ENCODE measurements around the gene TMEM225.
"Not testable (repeated sequence)": the region's sequence is repeated elsewhere in the genome, so short reads cannot be mapped to it uniquely, and the experiment has no call there.

TMEM225 gene

GRCh38 chr11:123885570-123885969 lies at the start of gene TMEM225:
TSS of gene TMEM225 (minus strand) at chr11:123885670. CDS start at chr11:123885425, 245 bp downstream.
- DNase-seq (ENCODE audit: low read depth in 2 of 3, low spot score in 2 of 3): no peak

DNA sequence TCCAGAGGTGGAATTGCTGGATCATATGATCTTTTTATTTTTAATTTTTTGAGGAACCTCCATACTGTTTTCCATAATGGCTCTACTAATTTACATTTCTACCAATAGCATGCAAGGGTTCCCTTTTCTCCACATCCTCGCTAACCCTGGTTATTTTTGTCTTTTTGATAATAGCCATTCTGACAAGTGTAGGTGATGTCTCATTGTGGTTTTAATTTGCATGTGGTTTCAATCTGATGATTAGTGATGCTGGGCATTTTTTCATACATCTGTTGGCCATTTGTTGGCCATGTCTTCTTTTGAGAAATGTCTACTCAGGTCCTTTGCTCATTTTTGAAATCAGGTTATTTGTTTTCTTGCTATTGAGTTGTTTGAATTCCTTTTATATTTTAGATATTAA lies 38.6 kb upstream of the TMEM225 start:
- no peak for DNase-seq (ENCODE audit: low read depth in 2 of 3, low spot score in 2 of 3)

DNA sequence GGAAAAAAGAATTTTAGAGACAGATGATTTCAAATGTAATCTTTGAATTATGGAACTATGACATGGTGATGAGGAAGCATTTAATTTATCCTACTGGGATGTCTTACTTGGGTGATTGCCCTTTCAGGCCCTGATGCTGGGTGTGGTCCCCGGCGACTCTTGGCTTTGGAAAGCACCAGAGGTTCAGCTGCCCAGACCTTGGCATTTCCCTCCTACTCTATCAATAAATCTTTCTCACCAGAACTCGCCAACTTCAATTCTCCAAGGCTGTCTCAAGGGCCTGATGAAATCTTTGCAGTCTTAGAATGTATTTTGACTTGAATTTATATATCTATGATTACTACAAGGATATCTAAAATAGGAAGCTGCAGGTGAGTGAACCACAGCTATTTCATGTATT lies 35.5 kb upstream of the TMEM225 start:
- DNase-seq (ENCODE audit: low read depth in 2 of 3, low spot score in 2 of 3): no peak

- no peak for DNase-seq (ENCODE audit: low read depth in 2 of 3, low spot score in 2 of 3)
Measured at GRCh38 chr11:123905826-123906225, 20.4 kb upstream of the TMEM225 start.

- DNase-seq (ENCODE audit: low read depth in 2 of 3, low spot score in 2 of 3): no peak
Measured at GRCh38 chr11:123904932-123905331, 19.5 kb upstream of the TMEM225 start.

- no peak for DNase-seq (ENCODE audit: low read depth in 2 of 3, low spot score in 2 of 3)
Measured at GRCh38 chr11:123903932-123904331, 18.5 kb upstream of the TMEM225 start.

- DNase-seq (ENCODE audit: low read depth in 2 of 3, low spot score in 2 of 3): no peak
Measured at GRCh38 chr11:123901867-123902266, 16.4 kb upstream of the TMEM225 start, which contains the start of gene OR8D4. TSS of gene OR8D4 (plus strand) at chr11:123902167. CDS start at chr11:123906432, 4,265 bp downstream.

- no peak for DNase-seq (ENCODE audit: low read depth in 2 of 3, low spot score in 2 of 3)
Measured at GRCh38 chr11:123899792-123900191, 14.3 kb upstream of the TMEM225 start.

GRCh38 chr11:123892031-123892430 lies 6.6 kb upstream of the TMEM225 start:
- no peak for DNase-seq (ENCODE audit: low read depth in 2 of 3, low spot score in 2 of 3)

GRCh38 chr11:123880912-123881311 lies 4.6 kb downstream of the TMEM225 start:
- no peak for DNase-seq (ENCODE audit: low read depth in 2 of 3, low spot score in 2 of 3)

DNA sequence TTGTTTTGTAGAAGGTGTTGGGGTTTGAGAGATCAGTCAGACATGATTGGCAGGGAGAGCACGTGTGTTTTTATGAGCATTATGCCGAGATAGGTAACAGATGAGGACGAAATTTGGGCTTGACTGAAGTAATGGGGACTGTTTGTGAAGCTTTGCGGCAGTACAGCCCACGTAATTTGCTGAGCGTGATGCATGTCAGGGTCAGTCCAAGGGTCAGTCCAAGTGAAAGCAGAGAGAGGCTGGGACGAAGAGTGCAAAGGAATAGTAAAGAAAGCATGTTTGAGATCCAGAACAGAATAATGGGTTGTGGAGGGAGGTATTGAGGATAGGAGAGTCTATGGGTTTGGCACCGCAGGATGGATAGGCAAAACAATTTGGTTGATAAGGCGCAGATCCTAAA lies 17.7 kb downstream of the TMEM225 start:
- not testable (repeated sequence) for DNase-seq (ENCODE audit: low read depth in 2 of 3, low spot score in 2 of 3)

GRCh38 chr11:123865293-123865692 lies 20.2 kb downstream of the TMEM225 start:
- DNase-seq (ENCODE audit: low read depth in 2 of 3, low spot score in 2 of 3): not testable (repeated sequence)

GRCh38 chr11:123859731-123860130 lies 25.7 kb downstream of the TMEM225 start:
- no peak for DNase-seq (ENCODE audit: low read depth in 2 of 3, low spot score in 2 of 3)

DNA sequence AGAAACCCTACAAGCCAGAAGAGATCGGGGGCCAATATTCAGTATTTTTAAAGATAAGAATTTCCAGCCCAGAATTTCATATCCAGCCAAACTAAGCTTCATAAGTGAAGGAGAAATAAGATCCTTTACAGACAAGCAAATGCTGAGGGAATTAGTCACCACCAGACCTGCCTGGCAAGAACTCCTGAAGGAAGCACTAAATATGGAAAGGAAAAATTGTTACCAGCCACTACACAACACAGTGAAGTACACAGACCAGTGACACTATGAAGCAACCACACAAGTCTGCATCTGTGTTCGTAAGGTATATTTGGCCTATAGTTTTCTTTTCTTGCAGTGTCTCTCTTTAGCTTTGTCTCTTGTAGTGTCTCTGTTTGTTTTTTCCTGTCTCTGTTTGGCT lies 29.0 kb downstream of the TMEM225 start:
- DNase-seq (ENCODE audit: low read depth in 2 of 3, low spot score in 2 of 3): no peak

GRCh38 chr11:123853038-123853437 lies 32.4 kb downstream of the TMEM225 start:
- no peak for DNase-seq (ENCODE audit: low read depth in 2 of 3, low spot score in 2 of 3)

GRCh38 chr11:123852321-123852720 lies 33.1 kb downstream of the TMEM225 start:
- DNase-seq (ENCODE audit: low read depth in 2 of 3, low spot score in 2 of 3): no peak

DNA sequence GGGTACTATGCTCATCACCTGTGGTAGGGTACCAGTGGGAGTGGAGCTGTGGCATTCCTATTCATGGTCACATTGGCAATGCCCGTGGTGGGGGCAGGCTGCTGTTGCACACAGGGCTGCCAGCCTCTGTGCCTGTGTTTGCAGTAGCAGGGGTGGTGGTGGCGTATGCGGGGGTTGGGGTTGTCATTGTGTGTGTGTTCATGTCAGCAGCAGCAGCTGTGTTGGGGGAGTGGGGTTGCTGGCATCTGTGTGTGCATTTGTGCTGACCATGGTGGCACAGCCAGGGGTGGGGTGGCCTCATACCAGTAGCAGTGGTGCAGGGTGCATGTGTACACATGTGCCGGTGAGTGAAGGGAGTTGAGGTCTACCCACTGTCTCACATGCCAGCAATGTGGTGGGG lies 34.4 kb downstream of the TMEM225 start:
- no peak for DNase-seq (ENCODE audit: low read depth in 2 of 3, low spot score in 2 of 3)

DNA sequence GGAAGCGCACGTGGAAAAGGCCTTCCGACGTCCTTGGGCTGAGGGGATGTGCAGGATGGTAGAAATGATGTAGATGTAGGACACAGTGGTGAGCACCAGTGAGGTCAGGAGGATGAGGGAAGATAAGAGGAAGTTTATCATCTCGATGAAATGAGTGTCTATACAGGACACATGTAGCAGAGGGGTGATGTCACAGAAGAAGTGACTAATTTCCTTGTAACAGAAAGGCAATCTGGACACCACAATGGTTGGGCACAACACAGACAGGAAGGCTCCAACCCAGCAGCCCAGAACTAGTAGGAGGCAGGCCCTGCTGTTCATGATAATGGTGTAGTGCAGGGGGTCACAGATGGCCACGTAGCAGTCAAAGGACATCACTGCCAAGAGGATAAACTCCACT lies 44.3 kb downstream of the TMEM225 start:
- no peak for DNase-seq (ENCODE audit: low read depth in 2 of 3, low spot score in 2 of 3)

GRCh38 chr11:123839131-123839530 lies 46.3 kb downstream of the TMEM225 start:
- DNase-seq (ENCODE audit: low read depth in 2 of 3, low spot score in 2 of 3): no peak

DNA sequence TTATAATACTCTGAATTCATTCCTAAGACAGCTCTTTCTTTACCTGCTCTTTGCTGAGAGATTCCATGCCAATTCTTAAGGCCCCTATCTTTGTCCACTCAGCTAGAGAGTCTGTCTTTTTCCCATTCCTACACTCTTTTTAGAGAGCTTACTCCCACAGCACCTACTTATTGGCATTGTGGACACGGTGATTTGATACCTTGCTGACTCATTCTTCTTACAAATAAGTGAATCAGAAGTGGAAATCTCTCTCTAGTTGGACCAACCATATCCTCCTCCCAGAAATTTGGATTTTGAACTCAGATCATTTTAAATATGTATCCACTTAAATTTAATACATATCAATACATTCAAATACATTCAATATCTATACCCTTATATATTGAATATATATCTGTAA lies 46.8 kb downstream of the TMEM225 start:
- DNase-seq (ENCODE audit: low read depth in 2 of 3, low spot score in 2 of 3): no peak

- DNase-seq (ENCODE audit: low read depth in 2 of 3, low spot score in 2 of 3): no peak
Measured at GRCh38 chr11:123838199-123838598, 47.3 kb downstream of the TMEM225 start.

DNA sequence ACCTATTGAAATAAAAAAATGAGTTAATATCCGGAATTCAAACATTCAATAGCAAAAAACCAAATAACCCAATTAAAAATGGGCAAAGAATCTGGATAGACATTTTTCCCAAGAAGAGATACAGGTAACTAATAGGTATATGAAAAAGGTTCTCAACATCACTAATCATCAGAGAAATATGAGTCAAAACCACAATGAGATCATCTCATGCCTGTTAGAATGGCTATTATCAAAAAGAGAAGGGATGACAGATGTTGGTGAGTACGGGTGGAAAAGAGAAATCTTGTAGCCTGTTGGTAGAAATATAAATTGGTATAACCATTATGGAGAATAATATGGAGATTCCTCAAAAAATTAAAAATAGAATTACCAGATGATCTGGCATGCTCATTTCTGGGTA lies 52.4 kb downstream of the TMEM225 start:
- DNase-seq (ENCODE audit: low read depth in 2 of 3, low spot score in 2 of 3): no peak
